Measurements from ENCODE around the gene DSCAML1. TPM values are rescaled to one million over a fixed set of nuclear protein-coding genes. Genes with fewer than 3 reads are reported as not detected.

The DSCAML1 gene
- total and polyA plus RNA-seq, 4 donors, result 0.18 to 1.5 (median 1.1) TPM

- Histone ChIP-seq H3K27me3 (ENCODE audit: control insufficient read depth in 3 of 3, insufficient read depth in 3 of 3, low read length in 2 of 3) (no peaks in the 10 kb centered on the region), H3K9ac (ENCODE audit: insufficient read depth in 1 of 2, low read length in 2 of 2) (no peak overlapping the region), H3K36me3 (ENCODE audit: control insufficient read depth in 4 of 4, insufficient read depth in 4 of 4, low read length in 4 of 4) (no peaks in the 10 kb centered on the region), H3K27ac (ENCODE audit: low read depth in 1 of 2, low read length in 1 of 2) (no peak overlapping the region), H3K4me1 (ENCODE audit: control insufficient read depth in 5 of 5, insufficient read depth in 5 of 5, low read length in 5 of 5) (peaks cover 0 to 22% (median 7%) of the 10 kb centered on the region in 5 donors), H3K4me3 (no peak overlapping the region), H3K9me3 (ENCODE audit: control insufficient read depth in 4 of 4, insufficient read depth in 3 of 4, low read length in 3 of 4) (no peaks in the 10 kb centered on the region)
- ATAC-seq (ENCODE audit: insufficient read depth, low FRiP score) (no peak), DNase-seq (no peak)
- 92 to 94% methylated on average over 4 of the region's 4 CpGs for WGBS, 2 donors
- no peak for TF ChIP-seq CTCF (IDR thresholded peaks at IDR 0.05; ENCODE audit: control extremely low read depth, extremely low read depth)
These were observed 282.8 kb downstream of the DSCAML1 start for GRCh38 chr11:117514256-117514655.

- Histone ChIP-seq H3K9ac (ENCODE audit: insufficient read depth in 1 of 2, low read length in 2 of 2) (no peak overlapping the region), H3K4me1 (ENCODE audit: control insufficient read depth in 5 of 5, insufficient read depth in 5 of 5, low read length in 5 of 5) (peaks cover 0 to 16% (median 7%) of the 10 kb centered on the region in 5 donors), H3K4me3 (no peak overlapping the region), H3K27me3 (ENCODE audit: control insufficient read depth in 3 of 3, insufficient read depth in 3 of 3, low read length in 2 of 3) (no peaks in the 10 kb centered on the region), H3K9me3 (ENCODE audit: control insufficient read depth in 4 of 4, insufficient read depth in 3 of 4, low read length in 3 of 4) (no peaks in the 10 kb centered on the region), H3K27ac (ENCODE audit: low read depth in 1 of 2, low read length in 1 of 2) (no peak overlapping the region), H3K36me3 (ENCODE audit: control insufficient read depth in 4 of 4, insufficient read depth in 4 of 4, low read length in 4 of 4) (no peaks in the 10 kb centered on the region)
- ATAC-seq (ENCODE audit: insufficient read depth, low FRiP score) (no peak), DNase-seq (no peak)
- TF ChIP-seq CTCF (IDR thresholded peaks at IDR 0.05; ENCODE audit: control extremely low read depth, extremely low read depth), result no peak
- 67 to 72% methylated on average over 5 of the region's 5 CpGs for WGBS, 2 donors
These were observed 283.4 kb downstream of the DSCAML1 start for GRCh38 chr11:117513666-117514065.

- no peaks in the 10 kb centered on the region for H3K27me3 ChIP-seq (ENCODE audit: control insufficient read depth in 3 of 3, insufficient read depth in 3 of 3, low read length in 2 of 3)
- DNase-seq, result peak in 2 of 3 donors; percentile 24 to 42
- no peak overlapping the region for H3K9ac ChIP-seq (ENCODE audit: insufficient read depth in 1 of 2, low read length in 2 of 2)
- peaks cover 0 to 16% (median 7%) of the 10 kb centered on the region in 5 donors for H3K4me1 ChIP-seq (ENCODE audit: control insufficient read depth in 5 of 5, insufficient read depth in 5 of 5, low read length in 5 of 5)
- no peak for ATAC-seq (ENCODE audit: insufficient read depth, low FRiP score)
- H3K36me3 ChIP-seq (ENCODE audit: control insufficient read depth in 4 of 4, insufficient read depth in 4 of 4, low read length in 4 of 4), result no peaks in the 10 kb centered on the region
- H3K9me3 ChIP-seq (ENCODE audit: control insufficient read depth in 4 of 4, insufficient read depth in 3 of 4, low read length in 3 of 4), result no peaks in the 10 kb centered on the region
- no peak overlapping the region for H3K27ac ChIP-seq (ENCODE audit: low read depth in 1 of 2, low read length in 1 of 2)
- no peak overlapping the region for H3K4me3 ChIP-seq
- WGBS, 2 donors, result 53 to 66% methylated on average over 14 of the region's 14 CpGs
- TF ChIP-seq CTCF (IDR thresholded peaks at IDR 0.05; ENCODE audit: control extremely low read depth, extremely low read depth), result no peak
These were observed 285.0 kb downstream of the DSCAML1 start for GRCh38 chr11:117511931-117512539.

- WGBS, 2 donors, result 66 to 81% methylated on average over 8 of the region's 8 CpGs
- TF ChIP-seq CTCF (IDR thresholded peaks at IDR 0.05; ENCODE audit: control extremely low read depth, extremely low read depth), result no peak
- ATAC-seq (ENCODE audit: insufficient read depth, low FRiP score) (no peak), DNase-seq (peak in 1 of 3 donors; percentile 37)
- peaks cover 0 to 16% (median 7%) of the 10 kb centered on the region in 5 donors for H3K4me1 ChIP-seq (ENCODE audit: control insufficient read depth in 5 of 5, insufficient read depth in 5 of 5, low read length in 5 of 5)
- H3K27me3 ChIP-seq (ENCODE audit: control insufficient read depth in 3 of 3, insufficient read depth in 3 of 3, low read length in 2 of 3), result no peaks in the 10 kb centered on the region
- H3K27ac ChIP-seq (ENCODE audit: low read depth in 1 of 2, low read length in 1 of 2), result no peak overlapping the region
- no peaks in the 10 kb centered on the region for H3K36me3 ChIP-seq (ENCODE audit: control insufficient read depth in 4 of 4, insufficient read depth in 4 of 4, low read length in 4 of 4)
- H3K9ac ChIP-seq (ENCODE audit: insufficient read depth in 1 of 2, low read length in 2 of 2), result no peak overlapping the region
- no peaks in the 10 kb centered on the region for H3K9me3 ChIP-seq (ENCODE audit: control insufficient read depth in 4 of 4, insufficient read depth in 3 of 4, low read length in 3 of 4)
- H3K4me3 ChIP-seq, result no peak overlapping the region
These were observed 285.5 kb downstream of the DSCAML1 start for GRCh38 chr11:117511483-117511930.
